ENCODE data around the gene SLC17A6. TPM values are rescaled to one million over a fixed set of nuclear protein-coding genes. Genes with fewer than 3 reads are reported as not detected.
A peak's percentile ranks its signal among the peaks of the same experiment; 100 is the strongest.

Gene SLC17A6
- not detected for total RNA-seq

DNA sequence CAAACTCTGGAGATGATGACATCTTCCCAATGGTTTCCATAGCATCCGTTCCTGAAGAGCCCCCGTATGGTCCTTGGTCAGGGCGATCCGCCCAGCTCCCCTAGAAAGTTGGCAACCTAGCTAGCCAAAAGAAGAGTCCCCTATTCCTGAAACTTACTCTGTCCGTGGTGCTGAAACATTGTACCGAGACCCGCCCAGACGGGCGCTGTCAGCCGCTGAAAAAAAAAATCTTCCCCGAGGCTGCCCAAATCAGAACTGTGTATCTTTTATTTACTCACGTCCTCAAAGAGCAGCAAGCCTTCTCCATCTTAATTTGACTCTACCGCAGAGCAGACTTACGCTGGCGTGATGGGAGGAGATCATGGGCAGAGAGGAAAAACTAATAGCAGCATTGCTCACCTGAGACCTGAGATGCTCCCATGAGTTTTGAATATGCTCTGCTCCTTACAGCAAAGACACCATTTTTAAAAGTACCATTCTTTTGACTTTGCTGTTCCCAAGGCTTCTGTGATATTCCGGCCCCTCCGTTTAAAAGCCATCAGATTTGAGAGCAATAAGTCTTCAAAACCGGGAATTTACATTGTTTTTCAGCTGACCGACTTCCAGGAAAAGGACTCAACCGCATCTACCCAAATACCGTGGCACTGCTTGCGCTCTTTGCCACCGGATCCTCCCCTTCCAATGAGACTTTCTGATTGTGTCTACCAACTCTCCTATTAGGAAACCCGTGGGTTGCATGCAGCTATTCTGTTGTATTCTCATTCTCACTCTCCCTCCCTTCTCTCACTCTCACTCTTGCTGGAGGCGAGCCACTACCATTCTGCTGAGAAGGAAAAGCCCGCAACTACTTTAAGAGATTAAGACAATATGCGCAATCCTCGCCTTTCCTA, at the start of gene SLC17A6:
SLC17A6 (plus strand) TSS at position 786 of the 890 bp plus-strand sequence. CDS start 153 bp downstream, outside the sequence.
- peak; percentile 40 for DNase-seq
- Mint-ChIP-seq H3K9me3 (ENCODE audit: insufficient read depth) (peaks cover 4% of the 10 kb centered on the region), H3K36me3 (ENCODE audit: low read depth) (peaks cover 3% of the 10 kb centered on the region), H3K4me1 (ENCODE audit: low read depth) (no peaks in the 10 kb centered on the region), H3K27me3 (ENCODE audit: low read depth) (peaks cover 50% of the 10 kb centered on the region), H3K27ac (no peak within 1 kb of the TSS), H3K4me3 (no peak within 1 kb of the TSS)
- ATAC-seq, result no peak
- ChIA-PET POLR2A (no interaction called here), CTCF (no interaction called here)

DNA sequence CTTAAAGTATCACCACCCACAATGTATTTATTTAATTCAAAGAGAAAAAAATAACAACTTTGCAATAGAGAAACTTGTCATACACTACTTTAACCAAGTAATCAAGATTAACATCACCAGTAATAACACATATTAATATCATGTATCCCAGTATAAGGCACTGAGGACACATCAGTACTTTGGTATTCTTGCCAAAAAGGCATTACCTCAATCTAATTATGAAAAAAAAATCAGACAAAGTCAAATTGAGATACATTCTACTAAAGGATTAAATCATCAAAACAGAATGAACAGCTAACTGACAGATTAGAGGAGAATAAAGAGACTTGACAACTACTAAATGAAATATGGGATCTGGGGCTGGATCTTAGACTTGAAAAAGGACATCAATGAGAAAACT, 35.8 kb upstream of the SLC17A6 start:
- Mint-ChIP-seq H3K27ac (no peak overlapping the region), H3K27me3 (ENCODE audit: low read depth) (no peaks in the 10 kb centered on the region), H3K4me1 (ENCODE audit: low read depth) (no peaks in the 10 kb centered on the region), H3K36me3 (ENCODE audit: low read depth) (no peaks in the 10 kb centered on the region), H3K9me3 (ENCODE audit: insufficient read depth) (no peaks in the 10 kb centered on the region), H3K4me3 (no peak overlapping the region)
- ChIA-PET CTCF (interaction anchor here (1.3 kb wide), 1 partner anchor 19 kb away, joined by 3 read pairs; no protein-coding TSS in a partner anchor), POLR2A (no interaction called here)
- ATAC-seq, result no peak
- no peak for DNase-seq

DNA sequence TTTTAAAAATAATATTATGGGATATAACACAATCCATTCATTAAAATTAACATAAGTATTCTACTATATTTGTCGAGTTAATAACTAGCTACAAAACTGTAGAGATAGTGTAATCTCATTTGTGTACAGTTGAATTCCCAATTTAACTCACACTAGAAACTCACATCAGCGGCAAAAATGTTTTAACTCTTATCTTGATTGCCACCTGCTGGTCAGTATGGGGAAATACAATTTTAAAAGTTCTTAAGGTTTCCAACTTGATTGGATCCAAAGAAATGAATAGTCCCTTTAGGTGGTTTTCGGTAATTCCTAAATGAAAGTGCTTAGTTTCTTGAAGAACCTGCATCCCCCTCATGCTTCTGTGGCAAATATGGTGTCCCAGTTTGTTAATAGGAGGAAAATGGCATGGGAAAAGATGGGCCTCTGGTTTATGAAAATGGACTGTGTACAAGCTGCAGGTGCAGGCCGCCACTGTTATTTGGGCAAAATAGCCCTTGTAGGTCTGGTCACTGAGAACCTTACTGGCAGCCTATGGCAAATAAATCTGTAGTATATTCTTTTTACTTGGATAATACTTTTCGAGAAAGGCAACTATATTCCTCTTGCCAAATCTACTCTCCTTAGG, 33.7 kb upstream of the SLC17A6 start:
- ATAC-seq (no peak), DNase-seq (no peak)
- ChIA-PET CTCF (interaction anchor here (0.7 to 2.1 kb wide), 8 partner anchors 26 to 1656 kb away, joined by 3 to 4 read pairs (median 3); no protein-coding TSS in a partner anchor), POLR2A (no interaction called here)
- H3K36me3 Mint-ChIP-seq (ENCODE audit: low read depth), result no peaks in the 10 kb centered on the region
- no peaks in the 10 kb centered on the region for H3K9me3 Mint-ChIP-seq (ENCODE audit: insufficient read depth)
- no peaks in the 10 kb centered on the region for H3K4me1 Mint-ChIP-seq (ENCODE audit: low read depth)
- H3K4me3 Mint-ChIP-seq, result no peak overlapping the region
- no peaks in the 10 kb centered on the region for H3K27me3 Mint-ChIP-seq (ENCODE audit: low read depth)
- H3K27ac Mint-ChIP-seq, result no peak overlapping the region

DNA sequence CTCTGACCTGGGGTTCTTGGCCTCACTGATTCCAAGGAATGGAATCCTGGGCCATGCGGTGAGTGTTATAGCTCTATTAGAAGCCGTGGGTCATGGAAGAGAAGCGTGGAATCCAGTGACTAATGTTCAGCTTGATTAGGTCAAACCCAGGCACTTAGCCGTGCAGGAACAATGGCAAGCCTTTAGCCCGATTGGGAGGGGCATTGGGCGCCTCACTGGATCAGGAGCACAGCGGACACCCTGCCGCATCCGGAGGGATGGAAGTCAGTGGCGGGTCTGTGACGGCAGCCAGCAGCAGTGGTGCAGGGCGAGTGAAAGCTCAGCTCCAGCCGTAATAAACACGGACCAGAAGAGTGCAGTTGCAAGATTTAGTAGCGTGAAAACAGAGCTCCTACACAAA, 20.5 kb upstream of the SLC17A6 start:
- H3K36me3 Mint-ChIP-seq (ENCODE audit: low read depth), result no peaks in the 10 kb centered on the region
- no peak overlapping the region for H3K27ac Mint-ChIP-seq
- no peaks in the 10 kb centered on the region for H3K4me1 Mint-ChIP-seq (ENCODE audit: low read depth)
- POLR2A ChIA-PET, result no interaction called here
- H3K4me3 Mint-ChIP-seq, result no peak overlapping the region
- ATAC-seq, result no peak
- no peaks in the 10 kb centered on the region for H3K9me3 Mint-ChIP-seq (ENCODE audit: insufficient read depth)
- no peak for DNase-seq
- CTCF ChIA-PET, result no interaction called here
- H3K27me3 Mint-ChIP-seq (ENCODE audit: low read depth), result no peaks in the 10 kb centered on the region

DNA sequence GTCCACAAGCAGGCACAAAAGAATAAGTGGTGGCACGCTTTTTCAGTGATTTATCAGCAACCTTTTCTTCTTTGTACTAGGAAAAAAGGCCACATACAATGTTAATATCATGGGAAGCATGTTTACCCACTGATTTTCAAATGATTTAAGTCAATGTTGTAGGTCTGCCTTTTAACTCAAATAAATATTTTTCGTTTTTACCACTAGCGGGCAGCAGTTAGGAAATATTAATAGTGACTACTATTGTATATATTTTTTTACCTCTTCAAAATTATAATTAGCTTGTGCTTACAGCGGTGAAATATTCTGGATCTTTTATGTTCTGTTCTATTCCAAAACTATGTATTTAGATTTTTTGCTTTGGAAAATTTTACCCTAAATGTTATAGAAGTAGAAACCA, 6.4 kb upstream of the SLC17A6 start:
- ChIA-PET CTCF (no interaction called here), POLR2A (no interaction called here)
- H3K9me3 Mint-ChIP-seq (ENCODE audit: insufficient read depth), result no peaks in the 10 kb centered on the region
- H3K4me3 Mint-ChIP-seq, result no peak overlapping the region
- H3K4me1 Mint-ChIP-seq (ENCODE audit: low read depth), result no peaks in the 10 kb centered on the region
- H3K27ac Mint-ChIP-seq, result no peak overlapping the region
- ATAC-seq (no peak), DNase-seq (no peak)
- no peaks in the 10 kb centered on the region for H3K36me3 Mint-ChIP-seq (ENCODE audit: low read depth)
- H3K27me3 Mint-ChIP-seq (ENCODE audit: low read depth), result no peaks in the 10 kb centered on the region

DNA sequence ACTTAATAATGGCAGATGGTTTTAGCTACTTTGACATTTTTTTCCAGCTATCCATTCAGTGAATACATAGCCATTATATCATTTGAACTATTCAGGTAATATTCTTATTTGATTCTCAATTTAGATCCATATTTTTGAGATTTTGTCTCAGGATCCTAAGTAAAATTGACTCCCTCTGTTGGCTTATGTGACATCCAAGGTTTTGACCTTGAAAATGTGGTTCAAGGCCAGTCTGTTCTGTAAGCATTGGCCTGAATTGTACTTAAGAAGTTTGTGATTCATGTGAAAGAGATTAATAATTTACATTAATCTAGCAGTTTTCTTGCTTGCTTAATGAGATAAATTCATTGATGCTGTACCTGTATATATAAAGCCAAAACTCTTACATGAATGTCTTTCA, 1.6 kb upstream of the SLC17A6 start:
- no peak overlapping the region for H3K4me3 Mint-ChIP-seq
- no peaks in the 10 kb centered on the region for H3K4me1 Mint-ChIP-seq (ENCODE audit: low read depth)
- H3K9me3 Mint-ChIP-seq (ENCODE audit: insufficient read depth), result peaks cover 4% of the 10 kb centered on the region
- peaks cover 39% of the 10 kb centered on the region for H3K27me3 Mint-ChIP-seq (ENCODE audit: low read depth)
- ATAC-seq (no peak), DNase-seq (no peak)
- POLR2A ChIA-PET, result no interaction called here
- H3K27ac Mint-ChIP-seq, result no peak overlapping the region
- peaks cover 3% of the 10 kb centered on the region for H3K36me3 Mint-ChIP-seq (ENCODE audit: low read depth)
- CTCF ChIA-PET, result interaction anchor here (1.6 kb wide), 1 partner anchor 493 kb away, joined by 4 read pairs; the partner anchor contains the start of gene SVIP

DNA sequence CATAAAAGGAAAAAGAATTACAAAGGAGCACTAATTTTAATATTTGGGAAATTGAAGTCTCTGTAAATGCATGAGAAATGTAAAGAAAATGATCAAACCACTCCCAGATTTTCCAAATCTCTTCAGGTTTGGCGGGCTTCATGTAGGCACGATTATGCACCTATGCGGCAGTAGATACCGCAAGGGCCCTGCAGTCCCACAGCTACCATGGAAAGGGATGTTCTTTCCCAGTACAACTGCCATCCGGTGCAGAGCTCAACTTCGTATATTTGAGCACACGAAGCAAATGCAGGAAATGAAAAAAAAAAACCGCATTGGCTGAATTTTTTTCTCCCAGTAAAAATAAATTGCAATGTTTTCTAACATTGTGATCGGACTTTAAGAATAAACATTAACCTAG, 1.4 kb downstream of the SLC17A6 start:
- ChIA-PET POLR2A (no interaction called here), CTCF (no interaction called here)
- no peak overlapping the region for H3K4me3 Mint-ChIP-seq
- ATAC-seq (no peak), DNase-seq (no peak)
- H3K36me3 Mint-ChIP-seq (ENCODE audit: low read depth), result peaks cover 3% of the 10 kb centered on the region
- no peak overlapping the region for H3K27ac Mint-ChIP-seq
- peaks cover 4% of the 10 kb centered on the region for H3K9me3 Mint-ChIP-seq (ENCODE audit: insufficient read depth)
- H3K4me1 Mint-ChIP-seq (ENCODE audit: low read depth), result no peaks in the 10 kb centered on the region
- peaks cover 65% of the 10 kb centered on the region for H3K27me3 Mint-ChIP-seq (ENCODE audit: low read depth)

DNA sequence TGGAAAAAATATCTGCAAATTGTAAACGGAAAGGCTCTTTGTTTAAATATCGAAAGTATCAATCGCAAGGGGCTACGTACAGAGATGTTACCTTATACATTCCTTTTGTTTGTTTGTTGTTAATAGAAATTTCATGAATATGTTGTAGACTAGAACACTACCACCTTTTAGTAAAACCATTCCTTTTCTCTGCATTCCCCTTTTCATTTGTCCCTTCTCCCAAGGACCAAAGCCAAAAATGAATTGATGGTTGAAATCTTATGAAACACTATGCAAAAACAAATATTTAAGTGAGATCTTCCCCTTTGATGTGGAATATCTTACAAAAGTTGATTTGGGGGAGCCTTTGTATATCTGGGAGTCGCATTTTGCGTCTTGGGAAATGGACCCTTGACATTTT, 2.1 kb downstream of the SLC17A6 start:
- no peak overlapping the region for H3K27ac Mint-ChIP-seq
- H3K4me3 Mint-ChIP-seq, result no peak overlapping the region
- peaks cover 3% of the 10 kb centered on the region for H3K36me3 Mint-ChIP-seq (ENCODE audit: low read depth)
- ChIA-PET POLR2A (no interaction called here), CTCF (no interaction called here)
- peaks cover 65% of the 10 kb centered on the region for H3K27me3 Mint-ChIP-seq (ENCODE audit: low read depth)
- DNase-seq, result no peak
- ATAC-seq, result no peak
- no peaks in the 10 kb centered on the region for H3K4me1 Mint-ChIP-seq (ENCODE audit: low read depth)
- H3K9me3 Mint-ChIP-seq (ENCODE audit: insufficient read depth), result peaks cover 4% of the 10 kb centered on the region

DNA sequence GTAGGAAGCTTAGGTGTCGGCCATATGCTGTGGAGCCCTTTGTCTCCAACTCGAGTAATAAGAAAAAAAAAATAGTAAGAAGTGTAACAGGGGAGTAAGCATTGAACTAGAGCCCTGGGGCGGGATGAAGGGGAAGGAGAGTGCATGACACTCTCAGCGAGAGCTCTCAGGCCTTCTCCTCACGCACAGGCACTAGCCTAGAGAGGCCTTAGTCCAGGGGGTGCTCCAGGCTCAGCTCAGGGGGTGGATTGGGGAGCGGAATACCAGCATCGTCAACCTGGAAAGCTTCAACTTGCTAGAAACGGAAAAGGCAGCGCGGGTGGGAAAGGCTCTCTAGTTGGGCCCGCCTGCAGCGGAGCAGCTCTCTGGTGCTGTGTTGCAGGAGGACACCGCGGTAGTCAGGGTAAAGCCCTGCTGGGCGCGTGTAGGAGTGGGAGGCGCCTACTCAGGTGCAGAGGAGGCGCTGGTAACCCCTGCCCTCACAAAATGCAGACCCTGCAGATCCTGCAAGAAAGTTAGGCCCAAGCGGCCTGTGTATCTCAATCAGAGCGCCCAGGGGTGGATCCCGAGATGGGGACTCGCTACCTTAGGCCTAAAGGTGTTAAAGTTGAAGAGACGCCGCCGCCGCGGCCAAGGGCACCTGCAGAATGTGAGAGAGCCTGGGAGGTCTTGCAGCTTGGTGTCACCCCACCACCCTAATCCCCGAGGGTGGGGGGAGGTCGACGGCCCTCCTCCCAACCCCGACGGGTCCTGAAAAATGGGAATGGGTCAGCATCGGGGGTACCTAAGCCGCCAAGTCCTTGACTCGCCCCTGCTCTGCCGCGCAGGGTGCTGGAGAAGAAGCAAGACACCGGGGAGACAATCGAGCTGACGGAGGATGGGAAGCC, 2.8 kb downstream of the SLC17A6 start:
- H3K4me3 Mint-ChIP-seq, result no peak overlapping the region
- ChIA-PET CTCF (no interaction called here), POLR2A (no interaction called here)
- ATAC-seq (no peak), DNase-seq (no peak)
- no peaks in the 10 kb centered on the region for H3K4me1 Mint-ChIP-seq (ENCODE audit: low read depth)
- H3K9me3 Mint-ChIP-seq (ENCODE audit: insufficient read depth), result peaks cover 4% of the 10 kb centered on the region
- H3K27ac Mint-ChIP-seq, result no peak overlapping the region
- peaks cover 69% of the 10 kb centered on the region for H3K27me3 Mint-ChIP-seq (ENCODE audit: low read depth)
- H3K36me3 Mint-ChIP-seq (ENCODE audit: low read depth), result peaks cover 3% of the 10 kb centered on the region

DNA sequence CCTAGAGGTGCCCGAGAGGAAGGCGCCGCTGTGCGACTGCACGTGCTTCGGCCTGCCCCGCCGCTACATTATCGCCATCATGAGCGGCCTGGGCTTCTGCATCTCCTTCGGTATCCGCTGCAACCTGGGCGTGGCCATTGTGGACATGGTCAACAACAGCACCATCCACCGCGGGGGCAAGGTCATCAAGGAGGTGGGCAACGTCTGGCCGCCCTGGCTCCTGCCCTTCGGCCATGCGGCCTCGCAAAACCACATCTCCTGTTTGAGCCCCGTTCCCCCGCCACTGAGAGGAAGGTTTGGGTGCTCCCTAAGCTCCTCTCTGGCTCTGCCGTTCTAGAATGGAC, 3.4 kb downstream of the SLC17A6 start:
- ChIA-PET CTCF (no interaction called here), POLR2A (no interaction called here)

DNA sequence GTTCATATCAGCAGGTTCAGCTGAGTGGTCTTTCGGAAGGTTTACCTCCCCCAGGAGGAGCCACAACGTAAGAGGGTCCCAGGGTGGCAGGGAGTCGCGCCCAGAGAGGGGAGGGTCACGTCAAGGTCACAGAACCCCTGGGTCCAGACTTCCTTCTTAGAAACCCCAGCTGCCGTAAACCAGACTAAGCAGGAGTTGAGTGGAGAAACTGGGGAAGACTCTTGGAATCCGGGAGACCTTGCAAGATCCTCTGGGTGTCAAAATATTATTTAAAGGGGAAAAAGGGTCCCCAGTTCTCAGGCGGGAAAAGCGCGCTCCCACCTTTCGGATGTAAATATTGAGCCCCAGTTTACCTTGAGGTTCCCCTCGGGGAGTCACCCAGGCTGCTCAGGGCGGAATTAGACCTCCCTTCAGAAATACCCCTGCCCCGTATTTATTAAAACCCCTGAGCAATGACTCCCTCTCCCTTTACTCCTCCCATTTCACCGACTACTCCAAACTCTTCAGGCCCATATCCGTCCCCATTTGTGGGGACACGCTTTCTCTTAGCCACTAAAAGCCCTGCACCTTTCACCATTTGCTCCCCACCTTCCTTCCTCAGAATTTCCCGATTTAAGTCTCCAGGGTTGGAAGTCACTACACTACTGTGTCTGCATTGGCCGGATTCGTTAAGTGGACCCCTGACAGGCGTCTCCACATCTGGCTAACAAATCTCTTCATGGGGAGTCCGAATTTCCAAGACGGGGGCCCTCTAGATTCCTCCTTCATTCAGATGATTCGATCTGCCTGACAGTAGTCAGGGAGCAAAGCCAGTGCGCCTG, 4.2 kb downstream of the SLC17A6 start:
- CTCF ChIA-PET, result no interaction called here
- no peak for DNase-seq
- ATAC-seq, result no peak
- peaks cover 4% of the 10 kb centered on the region for H3K9me3 Mint-ChIP-seq (ENCODE audit: insufficient read depth)
- peaks cover 66% of the 10 kb centered on the region for H3K27me3 Mint-ChIP-seq (ENCODE audit: low read depth)
- no peak overlapping the region for H3K27ac Mint-ChIP-seq
- H3K4me1 Mint-ChIP-seq (ENCODE audit: low read depth), result no peaks in the 10 kb centered on the region
- no peak overlapping the region for H3K4me3 Mint-ChIP-seq
- peaks cover 3% of the 10 kb centered on the region for H3K36me3 Mint-ChIP-seq (ENCODE audit: low read depth)
- POLR2A ChIA-PET, result no interaction called here

More for the DNA sequence above, 3.4 kb downstream of the SLC17A6 start:
- no peak overlapping the region for H3K4me3 Mint-ChIP-seq
- H3K27me3 Mint-ChIP-seq (ENCODE audit: low read depth), result peaks cover 70% of the 10 kb centered on the region
- peaks cover 4% of the 10 kb centered on the region for H3K9me3 Mint-ChIP-seq (ENCODE audit: insufficient read depth)
- no peak overlapping the region for H3K27ac Mint-ChIP-seq
- DNase-seq, result no peak
- H3K36me3 Mint-ChIP-seq (ENCODE audit: low read depth), result peaks cover 3% of the 10 kb centered on the region
- ATAC-seq, result no peak
- H3K4me1 Mint-ChIP-seq (ENCODE audit: low read depth), result no peaks in the 10 kb centered on the region
